ENCODE measurements around the gene ENDOG.

GRCh38 chr9:128818099-128818838 lies at the start of gene ENDOG:
- TF ChIP-seq, protein P1, sequence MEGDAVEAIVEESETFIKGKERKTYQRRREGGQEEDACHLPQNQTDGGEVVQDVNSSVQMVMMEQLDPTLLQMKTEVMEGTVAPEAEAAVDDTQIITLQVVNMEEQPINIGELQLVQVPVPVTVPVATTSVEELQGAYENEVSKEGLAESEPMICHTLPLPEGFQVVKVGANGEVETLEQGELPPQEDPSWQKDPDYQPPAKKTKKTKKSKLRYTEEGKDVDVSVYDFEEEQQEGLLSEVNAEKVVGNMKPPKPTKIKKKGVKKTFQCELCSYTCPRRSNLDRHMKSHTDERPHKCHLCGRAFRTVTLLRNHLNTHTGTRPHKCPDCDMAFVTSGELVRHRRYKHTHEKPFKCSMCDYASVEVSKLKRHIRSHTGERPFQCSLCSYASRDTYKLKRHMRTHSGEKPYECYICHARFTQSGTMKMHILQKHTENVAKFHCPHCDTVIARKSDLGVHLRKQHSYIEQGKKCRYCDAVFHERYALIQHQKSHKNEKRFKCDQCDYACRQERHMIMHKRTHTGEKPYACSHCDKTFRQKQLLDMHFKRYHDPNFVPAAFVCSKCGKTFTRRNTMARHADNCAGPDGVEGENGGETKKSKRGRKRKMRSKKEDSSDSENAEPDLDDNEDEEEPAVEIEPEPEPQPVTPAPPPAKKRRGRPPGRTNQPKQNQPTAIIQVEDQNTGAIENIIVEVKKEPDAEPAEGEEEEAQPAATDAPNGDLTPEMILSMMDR (conservative IDR thresholded peaks at IDR 0.05 in 1 of 2, IDR thresholded peaks at IDR 0.05 in 1 of 2; ENCODE audit: extremely low read depth in 1 of 2, insufficient read depth in 1 of 2, low read depth in 1 of 2, low read length in 2 of 2): peak; percentile 96 to 99
- TF ChIP-seq EZH2 (IDR thresholded peaks at IDR 0.05; ENCODE audit: borderline replicate concordance, low read length): no peak

Data from mammary epithelial cell (primary cell).